Hindlimb muscle (tissue), 1 donor: ENCODE data around the gene SH3BP4. TPM values are rescaled to one million over a fixed set of nuclear protein-coding genes. Genes with fewer than 3 reads are reported as not detected.
A peak's percentile ranks its signal among the peaks of the same experiment; 100 is the strongest.

Experiments used
- DNase-seq: peaks from one replicate; pipeline ENCODE4 v3.0.0-alpha.2; 2013
- polyA plus RNA-seq: library from polyadenylated mRNA; unstranded; fragments of 120-200 nt; gene quantifications from one replicate; pipeline ENCODE4 v1.2.1, GENCODE V29; 2013; ENCODE audit not compliant: insufficient read length

The SH3BP4 gene
- polyA plus RNA-seq, 1 donor: 19.4 TPM

GRCh38 chr2:235092433-235093223 lies 140.8 kb downstream of the SH3BP4 start:
- DNase-seq: no peak

- DNase-seq: no peak
Measured at GRCh38 chr2:235094457-235094856, 142.6 kb downstream of the SH3BP4 start.

- DNase-seq: no peak
Measured at GRCh38 chr2:235095569-235095968, 143.8 kb downstream of the SH3BP4 start.

- no peak for DNase-seq
Measured at GRCh38 chr2:235096447-235096846, 144.6 kb downstream of the SH3BP4 start.

- DNase-seq: no peak
Measured at GRCh38 chr2:235097196-235097595, 145.4 kb downstream of the SH3BP4 start.

GRCh38 chr2:235098269-235098668 lies 146.5 kb downstream of the SH3BP4 start:
- no peak for DNase-seq

- DNase-seq: no peak
Measured at GRCh38 chr2:235098736-235099494, 147.1 kb downstream of the SH3BP4 start.

- DNase-seq: peak; percentile 68
Measured at GRCh38 chr2:235102896-235103295, 151.1 kb downstream of the SH3BP4 start.
